CD4-positive, CD25-positive, alpha-beta regulatory T cell (primary cell): ENCODE measurements around the gene CSNK1G1. TPM values are rescaled to one million over a fixed set of nuclear protein-coding genes. Genes with fewer than 3 reads are reported as not detected.
A peak's percentile ranks its signal among the peaks of the same experiment; 100 is the strongest.

Experiments used
- ATAC-seq, 2 donors: fragments of 150-1000 bp; cut with Tn5 transposase; one replicate each; pipeline ENCODE4 v1.10.0; 2021; ENCODE audit warnings: low read depth in 2 of 2, moderate number of reproducible peaks in 2 of 2, moderate library complexity in 1 of 2
- DNase-seq, 3 donors: peaks; one replicate each; pipeline versions ENCODE4 v3.0.0 to v3.0.0-alpha.2; 2012 to 2022; ENCODE audit warnings: mixed read lengths in 1 of 3
- H3K27ac ChIP-seq: one replicate; pipeline ENCODE4 v1.7.0; 2013; ENCODE audit warnings: mild to moderate bottlenecking, low read length; ENCODE audit not compliant: insufficient read depth, poor library complexity, severe bottlenecking
- H3K27me3 ChIP-seq: one replicate; pipeline ENCODE4 v1.7.0; 2013; ENCODE audit warnings: low read length; ENCODE audit not compliant: control insufficient read depth, insufficient read depth
- H3K36me3 ChIP-seq: one replicate; pipeline ENCODE4 v1.7.0; 2013; ENCODE audit warnings: mild to moderate bottlenecking, low read length, moderate library complexity; ENCODE audit not compliant: control insufficient read depth, insufficient read depth
- H3K4me1 ChIP-seq: 2 replicates; pipeline ENCODE4 v1.7.0; 2013; ENCODE audit warnings: mild to moderate bottlenecking, low read length; ENCODE audit not compliant: insufficient read depth, control insufficient read depth, poor library complexity, severe bottlenecking
- H3K4me3 ChIP-seq: one replicate; pipeline ENCODE4 v1.7.0; 2013; ENCODE audit warnings: low read depth, mild to moderate bottlenecking, low read length, moderate library complexity
- H3K9me3 ChIP-seq, 2 experiments: 1 replicate in 1 of 2; 2 replicates in 1 of 2; pipeline ENCODE4 v1.7.0; 2013; ENCODE audit warnings: low read length in 2 of 2, mild to moderate bottlenecking in 1 of 2, moderate library complexity in 1 of 2; ENCODE audit not compliant: control insufficient read depth in 2 of 2
- H3K27ac Mint-ChIP-seq, 3 donors: one replicate each; pipeline ENCODE4 v1.8.0; 2020 to 2022; ENCODE audit warnings: mild to moderate bottlenecking in 3 of 3, mixed read lengths in 3 of 3, moderate library complexity in 2 of 3
- H3K27me3 Mint-ChIP-seq: one replicate; pipeline ENCODE4 v1.8.0; 2022; ENCODE audit warnings: mild to moderate bottlenecking, mixed read lengths
- H3K36me3 Mint-ChIP-seq: one replicate; pipeline ENCODE4 v1.8.0; 2020; ENCODE audit warnings: mixed read lengths
- H3K4me1 Mint-ChIP-seq, 4 donors: one replicate each; pipeline ENCODE4 v1.8.0; 2020 to 2022; ENCODE audit warnings: mixed read lengths in 4 of 4, mild to moderate bottlenecking in 1 of 4
- H3K4me3 Mint-ChIP-seq, 4 donors: one replicate each; pipeline ENCODE4 v1.8.0; 2020 to 2022; ENCODE audit warnings: mild to moderate bottlenecking in 4 of 4, mixed read lengths in 4 of 4, moderate library complexity in 3 of 4
- H3K9me3 Mint-ChIP-seq, 7 donors: one replicate each; pipeline ENCODE4 v1.8.0; 2020 to 2022; ENCODE audit warnings: mixed read lengths in 7 of 7, mild to moderate bottlenecking in 3 of 7, moderate library complexity in 2 of 7
- polyA plus RNA-seq, 4 donors: library from polyadenylated mRNA; unstranded; fragments of 300-500 nt; fragmentation: Illumina TruSeq; gene quantifications; one replicate each; pipeline ENCODE4 v1.2.3, GENCODE V29; 2021
- total RNA-seq: library from RNA; stranded (reverse); gene quantifications from one replicate; pipeline ENCODE4 v1.2.3, GENCODE V29; 2022

The CSNK1G1 gene
- total and polyA plus RNA-seq, 5 donors from 2014 or later = 14.4 to 27.6 (median 15.1) TPM

DNA sequence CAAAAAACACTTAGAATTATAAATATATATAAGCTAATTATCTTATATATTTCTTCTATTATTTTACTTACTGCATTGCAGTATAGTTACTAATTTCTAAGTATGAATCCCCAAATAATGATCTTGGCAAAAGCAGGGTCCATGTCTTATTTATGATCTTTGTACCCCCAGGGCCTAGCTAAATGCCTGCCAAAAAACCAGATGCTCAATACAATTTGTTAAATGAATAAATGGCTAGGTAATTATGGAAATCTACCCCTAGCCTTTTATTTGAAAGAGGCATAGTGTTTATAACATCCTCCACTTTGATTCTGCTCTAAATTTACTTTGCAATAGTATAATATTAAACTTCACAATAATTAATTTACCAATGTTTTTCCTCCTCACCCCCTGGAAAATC, 69.5 kb downstream of the CSNK1G1 start:
- Histone ChIP-seq H3K9me3 (no peaks in the 10 kb centered on the region), H3K27me3 (no peaks in the 10 kb centered on the region), H3K36me3 (no peaks in the 10 kb centered on the region), H3K4me1 (no peaks in the 10 kb centered on the region), H3K4me3 (no peak overlapping the region), H3K27ac (no peak overlapping the region)
- ATAC-seq (no peak), DNase-seq (no peak)
- Mint-ChIP-seq H3K27ac (no peak overlapping the region), H3K4me3 (no peak overlapping the region), H3K9me3 (no peaks in the 10 kb centered on the region), H3K4me1 (peaks cover 10 to 30% (median 19%) of the 10 kb centered on the region in 4 donors), H3K27me3 (no peaks in the 10 kb centered on the region), H3K36me3 (no peaks in the 10 kb centered on the region)

DNA sequence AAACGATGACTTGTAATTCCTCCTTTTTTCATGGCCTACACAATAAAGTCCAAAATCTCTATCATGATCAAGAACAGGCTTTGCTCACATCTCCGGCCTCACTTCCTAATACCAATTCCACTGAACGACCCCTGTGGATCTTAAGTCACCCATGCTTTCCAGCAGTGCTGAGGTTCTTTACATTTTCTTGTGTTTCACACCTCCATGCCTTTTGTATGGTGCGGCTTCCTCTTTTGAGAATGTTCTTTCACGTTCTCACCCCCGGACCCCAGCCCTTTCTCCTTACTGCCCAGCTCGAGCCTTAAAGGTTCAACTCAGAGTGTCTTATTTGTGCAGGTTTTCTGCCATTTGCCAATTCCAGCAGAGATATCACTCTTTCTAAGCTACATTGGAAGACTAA, 70.1 kb downstream of the CSNK1G1 start:
- H3K4me1 ChIP-seq = no peaks in the 10 kb centered on the region
- H3K4me1 Mint-ChIP-seq = peaks cover 10 to 30% (median 19%) of the 10 kb centered on the region in 4 donors
- no peaks in the 10 kb centered on the region for H3K9me3 Mint-ChIP-seq
- no peak overlapping the region for H3K27ac ChIP-seq
- H3K27me3 Mint-ChIP-seq = no peaks in the 10 kb centered on the region
- DNase-seq (no peak), ATAC-seq (no peak)
- H3K36me3 ChIP-seq = no peaks in the 10 kb centered on the region
- H3K4me3 ChIP-seq = no peak overlapping the region
- no peaks in the 10 kb centered on the region for H3K27me3 ChIP-seq
- no peaks in the 10 kb centered on the region for H3K9me3 ChIP-seq
- H3K4me3 Mint-ChIP-seq = no peak overlapping the region
- H3K36me3 Mint-ChIP-seq = no peaks in the 10 kb centered on the region
- H3K27ac Mint-ChIP-seq = no peak overlapping the region

DNA sequence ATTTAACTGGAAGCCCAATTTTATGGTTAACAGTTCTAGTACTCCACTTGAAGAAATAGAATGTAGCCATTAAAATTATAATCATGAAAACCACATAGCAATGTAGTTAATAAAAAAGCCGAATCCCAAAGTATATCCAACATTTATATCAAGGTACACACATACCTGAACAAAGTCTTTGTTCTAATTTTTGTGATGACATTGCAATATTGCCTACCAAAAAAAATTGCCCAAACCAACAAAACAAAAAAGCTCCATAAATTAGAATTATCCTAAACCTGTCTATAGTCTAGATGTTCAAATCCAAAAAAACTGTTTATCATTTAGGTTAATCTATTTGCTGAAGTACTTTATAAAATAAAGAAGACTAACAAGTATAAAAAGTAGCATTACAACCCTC, 70.8 kb downstream of the CSNK1G1 start:
- no peak for DNase-seq
- no peaks in the 10 kb centered on the region for H3K4me1 ChIP-seq

DNA sequence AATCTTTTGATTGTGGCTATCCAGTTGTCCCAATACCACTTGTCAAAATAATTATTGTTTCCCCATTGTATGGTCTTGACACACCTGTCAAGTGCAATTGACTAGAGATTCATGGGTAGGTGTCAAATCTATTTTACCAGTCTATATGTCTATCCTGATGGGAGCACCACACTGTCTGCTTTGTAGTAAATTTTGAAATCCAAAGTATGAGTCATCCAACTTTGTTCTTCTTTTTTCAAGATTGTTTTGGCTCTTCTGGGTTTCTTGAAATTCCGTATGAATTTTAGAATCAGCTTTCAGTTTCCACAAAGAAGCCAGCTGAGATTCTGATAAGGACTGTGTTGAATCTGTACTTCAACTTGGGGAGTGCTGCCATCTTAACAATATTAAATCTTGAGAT, 71.9 kb downstream of the CSNK1G1 start:
- Mint-ChIP-seq H3K27ac (no peak overlapping the region), H3K36me3 (peaks cover 4% of the 10 kb centered on the region), H3K9me3 (no peaks in the 10 kb centered on the region), H3K4me1 (peaks cover 7 to 23% (median 11%) of the 10 kb centered on the region in 4 donors), H3K4me3 (no peak overlapping the region), H3K27me3 (no peaks in the 10 kb centered on the region)
- no peaks in the 10 kb centered on the region for H3K36me3 ChIP-seq
- no peaks in the 10 kb centered on the region for H3K4me1 ChIP-seq
- DNase-seq = no peak
- no peaks in the 10 kb centered on the region for H3K27me3 ChIP-seq
- H3K9me3 ChIP-seq = no peaks in the 10 kb centered on the region
- no peak overlapping the region for H3K4me3 ChIP-seq
- no peak overlapping the region for H3K27ac ChIP-seq
- ATAC-seq = no peak

More for the DNA sequence above, 70.8 kb downstream of the CSNK1G1 start:
- H3K27me3 ChIP-seq = no peaks in the 10 kb centered on the region
- Mint-ChIP-seq H3K27ac (no peak overlapping the region), H3K4me1 (peaks cover 8 to 31% (median 18%) of the 10 kb centered on the region in 4 donors), H3K36me3 (peaks cover 4% of the 10 kb centered on the region), H3K9me3 (no peaks in the 10 kb centered on the region), H3K4me3 (no peak overlapping the region), H3K27me3 (no peaks in the 10 kb centered on the region)
- H3K4me3 ChIP-seq = no peak overlapping the region
- no peaks in the 10 kb centered on the region for H3K9me3 ChIP-seq
- ATAC-seq = no peak
- H3K36me3 ChIP-seq = no peaks in the 10 kb centered on the region
- no peak overlapping the region for H3K27ac ChIP-seq

DNA sequence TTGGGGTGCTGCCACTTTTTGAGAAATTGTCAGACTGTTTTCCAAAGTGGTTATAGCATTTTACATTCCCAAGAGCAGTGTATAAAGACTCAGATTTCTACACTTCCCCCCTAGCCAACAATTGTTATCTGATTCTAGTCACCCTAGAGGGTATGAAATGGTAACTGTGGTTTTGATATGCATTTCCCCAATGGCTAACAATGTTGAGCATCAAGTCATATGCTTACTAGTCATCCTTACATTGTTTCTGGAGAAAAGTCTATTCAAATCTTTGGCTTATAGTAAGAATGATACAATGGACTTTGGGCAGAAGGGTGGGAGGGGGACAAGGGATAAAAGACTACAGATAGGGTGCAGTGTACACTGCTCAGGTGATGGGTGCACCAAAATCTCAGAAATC, 73.3 kb downstream of the CSNK1G1 start:
- H3K36me3 ChIP-seq = no peaks in the 10 kb centered on the region
- no peak for ATAC-seq
- no peaks in the 10 kb centered on the region for H3K27me3 Mint-ChIP-seq
- no peak overlapping the region for H3K4me3 ChIP-seq
- H3K27ac ChIP-seq = no peak overlapping the region
- H3K4me3 Mint-ChIP-seq = no peak overlapping the region
- peaks cover 4% of the 10 kb centered on the region for H3K36me3 Mint-ChIP-seq
- no peaks in the 10 kb centered on the region for H3K27me3 ChIP-seq
- DNase-seq = no peak
- H3K9me3 Mint-ChIP-seq = no peaks in the 10 kb centered on the region
- H3K4me1 ChIP-seq = no peaks in the 10 kb centered on the region
- no peak overlapping the region for H3K27ac Mint-ChIP-seq
- H3K9me3 ChIP-seq = no peaks in the 10 kb centered on the region
- peaks cover 3 to 18% (median 9%) of the 10 kb centered on the region in 4 donors for H3K4me1 Mint-ChIP-seq

- no peaks in the 10 kb centered on the region for H3K27me3 ChIP-seq
- DNase-seq (no peak), ATAC-seq (no peak)
- Mint-ChIP-seq H3K27ac (no peak overlapping the region), H3K4me3 (no peak overlapping the region), H3K36me3 (peaks cover 4% of the 10 kb centered on the region), H3K4me1 (peaks cover 14 to 20% (median 18%) of the 10 kb centered on the region in 4 donors), H3K9me3 (no peaks in the 10 kb centered on the region), H3K27me3 (no peaks in the 10 kb centered on the region)
- H3K4me1 ChIP-seq = peaks cover 3% of the 10 kb centered on the region
- H3K4me3 ChIP-seq = no peak overlapping the region
- no peaks in the 10 kb centered on the region for H3K9me3 ChIP-seq
- no peak overlapping the region for H3K27ac ChIP-seq
- H3K36me3 ChIP-seq = no peaks in the 10 kb centered on the region
Measured at GRCh38 chr15:64279131-64279530, 76.8 kb downstream of the CSNK1G1 start.

GRCh38 chr15:64275934-64276333, 80.0 kb downstream of the CSNK1G1 start:
- H3K36me3 Mint-ChIP-seq = peaks cover 10% of the 10 kb centered on the region
- Histone ChIP-seq H3K9me3 (no peaks in the 10 kb centered on the region), H3K4me1 (peaks cover 3% of the 10 kb centered on the region), H3K27me3 (no peaks in the 10 kb centered on the region), H3K36me3 (peaks cover 3% of the 10 kb centered on the region), H3K4me3 (no peak overlapping the region), H3K27ac (no peak overlapping the region)
- no peaks in the 10 kb centered on the region for H3K9me3 Mint-ChIP-seq
- no peak overlapping the region for H3K4me3 Mint-ChIP-seq
- no peaks in the 10 kb centered on the region for H3K27me3 Mint-ChIP-seq
- peak overlapping the region in 1 of 3 donors; percentile 4 for H3K27ac Mint-ChIP-seq
- DNase-seq (no peak), ATAC-seq (no peak)
- H3K4me1 Mint-ChIP-seq = peaks cover 23 to 25% (median 25%) of the 10 kb centered on the region in 4 donors

GRCh38 chr15:64274341-64274950, 81.5 kb downstream of the CSNK1G1 start:
- H3K27ac ChIP-seq = no peak overlapping the region
- ATAC-seq = peak; percentile 43 to 77

More at GRCh38 chr15:64274341-64274950, 81.5 kb downstream of the CSNK1G1 start:
- no peak overlapping the region for H3K4me3 Mint-ChIP-seq
- no peaks in the 10 kb centered on the region for H3K27me3 Mint-ChIP-seq
- H3K4me3 ChIP-seq = no peak overlapping the region
- H3K27ac Mint-ChIP-seq = peak overlapping the region; percentile 38 to 88 (median 84)
- peak in 2 of 3 donors; percentile 5 to 71 for DNase-seq
- H3K36me3 ChIP-seq = peaks cover 3% of the 10 kb centered on the region
- H3K9me3 Mint-ChIP-seq = no peaks in the 10 kb centered on the region
- H3K9me3 ChIP-seq = no peaks in the 10 kb centered on the region
- peaks cover 11% of the 10 kb centered on the region for H3K36me3 Mint-ChIP-seq
- peaks cover 23 to 27% (median 24%) of the 10 kb centered on the region in 4 donors for H3K4me1 Mint-ChIP-seq
- no peaks in the 10 kb centered on the region for H3K27me3 ChIP-seq
- peaks cover 3% of the 10 kb centered on the region for H3K4me1 ChIP-seq
